Heart right ventricle (tissue), 16 donors: Measurements from ENCODE around the gene SOWAHA. TPM values are rescaled to one million over a fixed set of nuclear protein-coding genes. Genes with fewer than 3 reads are reported as not detected.

ENCODE experiments used
- ATAC-seq, 8 donors: fragments of 200-7000 bp; cut with Tn5 transposase; one replicate each; pipeline ENCODE4 v1.9.1; 2020; ENCODE audit warnings: mild to moderate bottlenecking in 8 of 8, moderate library complexity in 8 of 8, moderate number of reproducible peaks in 1 of 8
- DNase-seq, 2 donors: peaks; one replicate each; pipeline ENCODE4 v3.0.0-alpha.2; 2020
- H3K27ac ChIP-seq, 10 donors: fragments of 200-600 bp; sonication (generic) in 2 of 10; one replicate each; pipeline versions ENCODE4 v1.5.0 to v1.8.0; 2020 to 2022; ENCODE audit warnings: mild to moderate bottlenecking in 3 of 10
- H3K27me3 ChIP-seq, 7 donors: fragments of 200-600 bp; one replicate each; pipeline ENCODE4 v1.8.0; 2021 to 2022; ENCODE audit warnings: mild to moderate bottlenecking in 2 of 7
- H3K36me3 ChIP-seq, 9 donors: fragments of 200-600 bp; sonication (generic) in 1 of 9; one replicate each; pipeline versions ENCODE4 v1.5.0 to v1.8.0; 2020 to 2022; ENCODE audit warnings: mild to moderate bottlenecking in 2 of 9
- H3K4me1 ChIP-seq, 9 donors: fragments of 200-600 bp; sonication (generic) in 1 of 9; one replicate each; pipeline versions ENCODE4 v1.5.0 to v1.8.0; 2020 to 2022; ENCODE audit warnings: mild to moderate bottlenecking in 4 of 9
- H3K4me3 ChIP-seq, 10 donors: fragments of 200-600 bp; sonication (generic) in 2 of 10; one replicate each; pipeline versions ENCODE4 v1.5.0 to v1.8.0; 2020 to 2022; ENCODE audit warnings: mild to moderate bottlenecking in 7 of 10, moderate library complexity in 2 of 10
- H3K9me3 ChIP-seq, 11 donors: fragments of 200-600 bp in 10 of 11; sonication (generic) in 2 of 11; one replicate each; pipeline versions ENCODE4 v1.5.0 to v1.8.0; 2013 to 2022; ENCODE audit warnings: mild to moderate bottlenecking in 2 of 11, control low read depth in 1 of 11, moderate library complexity in 1 of 11
- CTCF ChIP-seq, 9 donors: fragments of 200-600 bp; sonication (generic) in 2 of 9; IDR thresholded peaks; one replicate each; pipeline versions ENCODE4 v1.5.0 to v1.8.0; 2021 to 2022; ENCODE audit warnings: antibody characterized with exemption in 9 of 9, mild to moderate bottlenecking in 5 of 9, moderate library complexity in 1 of 9
- WGBS, 2 donors: extraction: QIAGEN DNeasy Blood & Tissue Kit; methylation state at CpG; one replicate each; pipeline ENCODE4 v1.1.7; 2013; ENCODE audit warnings: inconsistent platforms in 1 of 2; 5-methylcytosine and 5-hydroxymethylcytosine counted together
- intact Hi-C, 10 donors: fragments of 100-400 bp; cut with DNase I; formaldehyde crosslinking; loops; one replicate each; pipeline versions ENCODE4 v1.11.1 to v1.14.2; 2022
- polyA plus RNA-seq, 2 donors: library from polyadenylated mRNA; stranded (reverse); fragments of 200-250 nt; gene quantifications; one replicate each; pipeline ENCODE4 v1.2.3, GENCODE V29; 2013
- total RNA-seq, 10 donors: library from RNA; stranded (reverse); fragmentation: NEBNext Ultra II Directional in 3 of 10; extraction: Animal tissue kit (Norgen Biotek cat#: 25700) in 3 of 10; gene quantifications; one replicate each; pipeline versions ENCODE4 v1.2.1 to v1.2.4, GENCODE V29; 2021 to 2023
- donor health status: Arrhythmogenic right ventricular cardiomyopathy.
- donor health status: ischemic (EF 13 %, LVEDD 7.1; RV severe dilation, severe dysfunction).
- donor health status: healthy with polysubstance abuse.
- donor health status: DM: no; HTN: yes; CAD: no.
- donor health status: DM: no; HTN: no; CAD: no.
- donor health status: ischemic (EF 25% LVEDD 6.9; RV normal size, moderate dysfunction).
- donor health status: ischemic (EF 25% LVEDD 5.7; RV mildly dilated, moderate dysfunction).
- donor health status: healthy.
- donor health status: DM: yes; HTN: yes; CAD: no.
- donor health status: Ischemic cardiomyopathy.
- donor health status: ischemic (EF 35%, LVEDD 5.7; RV mildly dilated, moderate dysfunction).
- donor health status: nonischemic (EF 11% LVEDD 7.7; RV severe dilation, severe dysfunction).
- donor health status: DM: yes; HTN: yes; CAD: no.
- donor health status: PGD.
- donor health status: ischemic (EF 29% LVEDD 5.4; RV normal size, mild dysfunction).
- donor health status: nonischemic (EF 23%, LVEDD 6.1; RV moderate dilation, normal function).

The SOWAHA gene
- total and polyA plus RNA-seq, 12 donors, result 0.07 to 0.19 (median 0.13) TPM; not detected in 7

- ATAC-seq, result no peak
- TF ChIP-seq CTCF (IDR thresholded peaks at IDR 0.05), result no peak
- Histone ChIP-seq H3K36me3 (no peaks in the 10 kb centered on the region), H3K4me1 (peaks cover 0 to 4% (median 0%) of the 10 kb centered on the region in 9 donors), H3K9me3 (no peaks in the 10 kb centered on the region), H3K4me3 (no peak overlapping the region), H3K27ac (no peak overlapping the region), H3K27me3 (peaks cover 0 to 5% (median 0%) of the 10 kb centered on the region in 7 donors)
- intact Hi-C loops, result no loop called here
- WGBS, 2 donors, result 97 to 100% methylated on average over 1 of the region's 1 CpG
- DNase-seq, result no peak
These were observed 24.6 kb upstream of the SOWAHA start for GRCh38 chr5:132788508-132788907.

DNA sequence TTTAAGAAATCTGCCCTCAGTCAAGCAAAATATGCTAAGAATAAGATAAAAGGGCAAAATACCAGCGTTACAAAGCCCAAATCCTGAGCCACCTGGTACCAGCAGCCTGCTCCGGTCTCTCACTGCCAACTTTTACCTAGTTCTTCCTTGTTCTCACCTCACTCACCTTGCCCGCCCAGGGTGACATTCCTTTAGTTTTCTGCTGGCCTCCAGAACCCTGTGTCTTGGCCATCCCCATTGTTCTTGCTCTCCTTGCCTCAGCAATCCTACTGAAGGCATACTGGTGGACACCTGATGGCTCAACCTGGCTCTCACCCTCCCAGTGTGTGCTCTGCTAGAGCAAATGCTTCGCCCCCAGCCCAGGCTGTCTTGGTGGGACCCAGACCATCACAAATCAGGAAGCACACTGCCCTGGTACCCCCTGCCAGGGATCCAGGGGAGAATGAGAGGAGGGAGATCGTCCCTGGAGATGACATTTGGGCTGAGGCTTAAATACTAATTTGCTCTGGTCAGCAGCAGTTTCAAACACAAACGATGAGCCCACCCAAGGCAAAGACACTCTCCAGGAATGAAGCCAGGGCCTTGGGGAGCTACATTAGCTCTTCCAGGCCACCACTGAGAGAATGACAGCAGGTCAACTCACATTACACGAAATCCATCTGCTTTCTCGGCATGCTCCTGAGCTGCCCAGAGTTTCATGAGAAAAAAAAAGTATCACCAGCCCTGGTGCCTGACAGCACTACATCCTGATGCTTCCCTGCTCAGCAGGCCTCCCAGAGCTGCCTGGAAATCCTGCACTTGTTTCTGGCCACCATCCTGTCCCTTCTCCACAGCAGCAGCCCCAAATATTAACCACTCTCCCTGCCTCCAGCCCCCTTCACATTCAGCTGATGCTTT, 23.9 kb upstream of the SOWAHA start:
- ATAC-seq (no peak), DNase-seq (no peak)
- intact Hi-C loops, result no loop called here
- Histone ChIP-seq H3K27me3 (peaks cover 0 to 9% (median 0%) of the 10 kb centered on the region in 7 donors), H3K36me3 (no peaks in the 10 kb centered on the region), H3K4me3 (no peak overlapping the region), H3K4me1 (peaks cover 0 to 4% (median 0%) of the 10 kb centered on the region in 9 donors), H3K27ac (no peak overlapping the region), H3K9me3 (no peaks in the 10 kb centered on the region)
- TF ChIP-seq CTCF (IDR thresholded peaks at IDR 0.05), result no peak
- WGBS, 2 donors, result 79 to 82% methylated on average over 8 of the region's 8 CpGs

GRCh38 chr5:132790201-132790865, 22.8 kb upstream of the SOWAHA start:
- Histone ChIP-seq H3K4me3 (no peak overlapping the region), H3K27me3 (peaks cover 0 to 9% (median 0%) of the 10 kb centered on the region in 7 donors), H3K9me3 (no peaks in the 10 kb centered on the region), H3K27ac (no peak overlapping the region), H3K36me3 (no peaks in the 10 kb centered on the region), H3K4me1 (peaks cover 0 to 4% (median 0%) of the 10 kb centered on the region in 9 donors)
- no peak for DNase-seq
- WGBS, 2 donors, result 45 to 46% methylated on average over 2 of the region's 2 CpGs
- no peak for TF ChIP-seq CTCF (IDR thresholded peaks at IDR 0.05)
- intact Hi-C loops, result no loop called here
- ATAC-seq, result peak in 1 of 8 donors; percentile 65

DNA sequence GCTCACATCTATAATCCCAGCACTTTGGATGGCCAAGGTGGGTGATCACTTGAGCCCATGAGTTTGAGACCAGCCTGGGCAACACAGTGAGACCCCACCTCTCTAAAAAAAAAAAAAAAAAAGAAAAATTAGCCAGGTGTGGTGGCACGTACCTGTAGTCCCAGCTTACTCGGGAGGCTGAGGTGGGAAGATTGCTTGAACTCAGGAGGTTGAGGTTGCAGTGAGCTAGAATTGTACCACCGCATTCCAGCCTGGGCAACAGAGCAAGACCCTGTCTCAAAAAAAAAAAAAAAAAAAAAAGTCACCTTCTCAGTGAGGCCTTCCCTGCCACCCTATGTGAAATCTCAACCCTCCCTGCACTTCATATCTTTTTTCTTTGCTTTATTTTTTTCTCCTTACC, 22.1 kb upstream of the SOWAHA start:
- H3K27ac ChIP-seq, result no peak overlapping the region
- peaks cover 0 to 9% (median 0%) of the 10 kb centered on the region in 7 donors for H3K27me3 ChIP-seq
- no peak for TF ChIP-seq CTCF (IDR thresholded peaks at IDR 0.05)
- H3K36me3 ChIP-seq, result no peaks in the 10 kb centered on the region
- ATAC-seq (no peak), DNase-seq (no peak)
- no peak overlapping the region for H3K4me3 ChIP-seq
- no peaks in the 10 kb centered on the region for H3K9me3 ChIP-seq
- 98% methylated on average over 3 of the region's 3 CpGs for WGBS, 2 donors
- H3K4me1 ChIP-seq, result no peaks in the 10 kb centered on the region
- intact Hi-C loops, result no loop called here
